ENCODE results near the gene TGIF1.

TGIF1 gene

GRCh38 chr18:3429121-3429520 lies 20.9 kb upstream of the TGIF1 start:
- TF ChIP-seq CTCF (IDR thresholded peaks at IDR 0.05; ENCODE audit: insufficient read depth, low read depth, low read length, missing control alignments): no peak
- DNase-seq (ENCODE audit: low read depth): no peak
- no peak overlapping the region for H3K4me3 ChIP-seq (ENCODE audit: low read length)

- no peak overlapping the region for H3K4me3 ChIP-seq (ENCODE audit: low read length)
- no peak for DNase-seq (ENCODE audit: low read depth)
- TF ChIP-seq CTCF (IDR thresholded peaks at IDR 0.05; ENCODE audit: insufficient read depth, low read depth, low read length, missing control alignments): no peak
Measured at GRCh38 chr18:3434685-3435084, 15.3 kb upstream of the TGIF1 start.

GRCh38 chr18:3440341-3440740 lies 9.6 kb upstream of the TGIF1 start:
- no peak for DNase-seq (ENCODE audit: low read depth)
- no peak overlapping the region for H3K4me3 ChIP-seq (ENCODE audit: low read length)
- TF ChIP-seq CTCF (IDR thresholded peaks at IDR 0.05; ENCODE audit: insufficient read depth, low read depth, low read length, missing control alignments): no peak

GRCh38 chr18:3441290-3441689 lies 8.7 kb upstream of the TGIF1 start:
- H3K4me3 ChIP-seq (ENCODE audit: low read length): no peak overlapping the region
- peak; percentile 53 for TF ChIP-seq CTCF (IDR thresholded peaks at IDR 0.05; ENCODE audit: insufficient read depth, low read depth, low read length, missing control alignments)
- DNase-seq (ENCODE audit: low read depth): no peak

- no peak overlapping the region for H3K4me3 ChIP-seq (ENCODE audit: low read length)
- no peak for TF ChIP-seq CTCF (IDR thresholded peaks at IDR 0.05; ENCODE audit: insufficient read depth, low read depth, low read length, missing control alignments)
- DNase-seq (ENCODE audit: low read depth): no peak
Measured at GRCh38 chr18:3442919-3443318, 7.1 kb upstream of the TGIF1 start.

- no peak for TF ChIP-seq CTCF (IDR thresholded peaks at IDR 0.05; ENCODE audit: insufficient read depth, low read depth, low read length, missing control alignments)
- no peak for DNase-seq (ENCODE audit: low read depth)
- H3K4me3 ChIP-seq (ENCODE audit: low read length): no peak overlapping the region
Measured at GRCh38 chr18:3444296-3444695, 5.7 kb upstream of the TGIF1 start.

GRCh38 chr18:3444954-3445353 lies 5.0 kb upstream of the TGIF1 start:
- TF ChIP-seq CTCF (IDR thresholded peaks at IDR 0.05; ENCODE audit: insufficient read depth, low read depth, low read length, missing control alignments): no peak

More at GRCh38 chr18:3444954-3445353, 5.0 kb upstream of the TGIF1 start:
- DNase-seq (ENCODE audit: low read depth): no peak
- H3K4me3 ChIP-seq (ENCODE audit: low read length): no peak overlapping the region
